ENCODE measurements around the gene POLR2I. TPM values are rescaled to one million over a fixed set of nuclear protein-coding genes. Genes with fewer than 3 reads are reported as not detected.

Gene POLR2I
- total RNA-seq, 1 experiment from 2014 or later: 165 TPM

DNA sequence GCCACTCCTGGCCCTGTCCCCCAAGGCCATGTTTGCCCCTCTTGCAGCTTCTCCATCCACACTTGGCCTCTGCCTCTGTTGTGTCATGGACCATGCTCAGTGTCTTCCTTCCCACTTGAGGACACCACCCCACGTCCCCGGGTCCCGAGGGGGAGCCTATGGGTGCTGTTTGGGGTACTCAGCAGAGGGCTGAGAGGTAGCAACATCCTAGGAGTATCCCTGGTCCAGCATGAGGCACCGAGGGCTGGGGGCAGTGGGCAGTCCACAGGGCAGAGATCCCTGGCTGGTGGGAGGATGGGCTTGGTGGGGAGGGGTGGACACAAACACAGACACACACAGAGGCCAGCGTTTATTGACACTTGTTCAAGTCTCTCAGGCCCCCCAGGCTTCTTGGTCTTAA is 35.9 kb upstream of the POLR2I start (continued):
- TF ChIP-seq NR2C2 (CRISPR knock-in tag; IDR thresholded peaks at IDR 0.05) (no peak), ZNF671 (CRISPR knock-in tag; IDR thresholded peaks at IDR 0.05) (no peak), GRHL2 (CRISPR knock-in tag; IDR thresholded peaks at IDR 0.05; ENCODE audit: insufficient replicate concordance, severe bottlenecking) (no peak), SMAD3 (CRISPR knock-in tag; IDR thresholded peaks at IDR 0.05; ENCODE audit: borderline replicate concordance) (no peak)

DNA sequence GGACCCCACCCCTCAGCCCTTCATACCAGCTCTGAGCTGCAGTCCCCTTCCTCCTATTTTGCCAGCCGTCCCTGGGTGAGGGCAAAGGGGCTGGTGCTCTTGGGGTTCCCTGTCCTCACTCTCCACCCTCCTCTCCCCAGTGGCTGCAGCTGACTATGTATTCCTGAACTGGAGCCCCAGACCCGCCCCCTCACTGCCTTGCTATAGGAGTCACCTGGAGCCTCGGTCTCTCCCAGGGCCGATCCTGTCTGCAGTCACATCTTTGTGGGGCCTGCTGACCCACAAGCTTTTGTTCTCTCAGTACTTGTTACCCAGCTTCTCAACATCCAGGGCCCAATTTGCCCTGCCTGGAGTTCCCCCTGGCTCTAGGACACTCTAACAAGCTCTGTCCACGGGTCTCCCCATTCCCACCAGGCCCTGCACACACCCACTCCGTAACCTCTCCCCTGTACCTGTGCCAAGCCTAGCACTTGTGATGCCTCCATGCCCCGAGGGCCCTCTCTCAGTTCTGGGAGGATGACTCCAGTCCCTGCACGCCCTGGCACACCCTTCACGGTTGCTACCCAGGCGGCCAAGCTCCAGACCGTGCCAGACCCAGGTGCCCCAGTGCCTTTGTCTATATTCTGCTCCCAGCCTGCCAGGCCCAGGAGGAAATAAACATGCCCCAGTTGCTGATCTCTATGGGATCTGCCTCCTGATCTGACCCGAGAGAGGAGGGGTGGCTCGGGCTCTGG is 35.2 kb upstream of the POLR2I start:
- Mint-ChIP-seq H3K27ac (no peak overlapping the region), H3K9me3 (no peaks in the 10 kb centered on the region), H3K27me3 (ENCODE audit: low read depth) (no peaks in the 10 kb centered on the region; the same call in 1 of the 2 replicates), H3K36me3 (peaks cover 52% of the 10 kb centered on the region), H3K4me3 (no peak overlapping the region), H3K4me1 (0 out of 2 replicates have a peak, but pooled peaks cover 2% of the 10 kb centered on the region)
- DNase-seq (ENCODE audit: low spot score) (no peak), ATAC-seq (no peak)
- TF ChIP-seq ZNF138 (CRISPR knock-in tag; conservative IDR thresholded peaks at IDR 0.05) (no peak), CREM (CRISPR knock-in tag; IDR thresholded peaks at IDR 0.05) (no peak), SMAD4 (CRISPR knock-in tag; IDR thresholded peaks at IDR 0.05) (no peak), TEAD1 (CRISPR knock-in tag; IDR thresholded peaks at IDR 0.05) (no peak), ZNF416 (CRISPR knock-in tag; IDR thresholded peaks at IDR 0.05) (no peak), GTF2I (CRISPR knock-in tag; conservative IDR thresholded peaks at IDR 0.05) (no peak), JAZF1 (CRISPR knock-in tag; IDR thresholded peaks at IDR 0.05) (no peak), ETV6 (CRISPR knock-in tag; IDR thresholded peaks at IDR 0.05) (no peak), ELF4 (CRISPR knock-in tag; IDR thresholded peaks at IDR 0.05; ENCODE audit: low read depth) (no peak), ESRRA (CRISPR knock-in tag; IDR thresholded peaks at IDR 0.05; ENCODE audit: borderline replicate concordance) (no peak)
- TF ChIP-seq, protein P1, sequence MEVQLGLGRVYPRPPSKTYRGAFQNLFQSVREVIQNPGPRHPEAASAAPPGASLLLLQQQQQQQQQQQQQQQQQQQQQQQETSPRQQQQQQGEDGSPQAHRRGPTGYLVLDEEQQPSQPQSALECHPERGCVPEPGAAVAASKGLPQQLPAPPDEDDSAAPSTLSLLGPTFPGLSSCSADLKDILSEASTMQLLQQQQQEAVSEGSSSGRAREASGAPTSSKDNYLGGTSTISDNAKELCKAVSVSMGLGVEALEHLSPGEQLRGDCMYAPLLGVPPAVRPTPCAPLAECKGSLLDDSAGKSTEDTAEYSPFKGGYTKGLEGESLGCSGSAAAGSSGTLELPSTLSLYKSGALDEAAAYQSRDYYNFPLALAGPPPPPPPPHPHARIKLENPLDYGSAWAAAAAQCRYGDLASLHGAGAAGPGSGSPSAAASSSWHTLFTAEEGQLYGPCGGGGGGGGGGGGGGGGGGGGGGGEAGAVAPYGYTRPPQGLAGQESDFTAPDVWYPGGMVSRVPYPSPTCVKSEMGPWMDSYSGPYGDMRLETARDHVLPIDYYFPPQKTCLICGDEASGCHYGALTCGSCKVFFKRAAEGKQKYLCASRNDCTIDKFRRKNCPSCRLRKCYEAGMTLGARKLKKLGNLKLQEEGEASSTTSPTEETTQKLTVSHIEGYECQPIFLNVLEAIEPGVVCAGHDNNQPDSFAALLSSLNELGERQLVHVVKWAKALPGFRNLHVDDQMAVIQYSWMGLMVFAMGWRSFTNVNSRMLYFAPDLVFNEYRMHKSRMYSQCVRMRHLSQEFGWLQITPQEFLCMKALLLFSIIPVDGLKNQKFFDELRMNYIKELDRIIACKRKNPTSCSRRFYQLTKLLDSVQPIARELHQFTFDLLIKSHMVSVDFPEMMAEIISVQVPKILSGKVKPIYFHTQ (CRISPR knock-in tag; IDR thresholded peaks at IDR 0.05): no peak
- TF ChIP-seq, protein P2, sequence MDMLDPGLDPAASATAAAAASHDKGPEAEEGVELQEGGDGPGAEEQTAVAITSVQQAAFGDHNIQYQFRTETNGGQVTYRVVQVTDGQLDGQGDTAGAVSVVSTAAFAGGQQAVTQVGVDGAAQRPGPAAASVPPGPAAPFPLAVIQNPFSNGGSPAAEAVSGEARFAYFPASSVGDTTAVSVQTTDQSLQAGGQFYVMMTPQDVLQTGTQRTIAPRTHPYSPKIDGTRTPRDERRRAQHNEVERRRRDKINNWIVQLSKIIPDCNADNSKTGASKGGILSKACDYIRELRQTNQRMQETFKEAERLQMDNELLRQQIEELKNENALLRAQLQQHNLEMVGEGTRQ (CRISPR knock-in tag; IDR thresholded peaks at IDR 0.05): no peak
- ChIA-PET POLR2A (no interaction called here), CTCF (interaction anchor here (2.6 kb wide), 1 partner anchor 22 kb away, joined by 11 read pairs; no protein-coding TSS in a partner anchor)

DNA sequence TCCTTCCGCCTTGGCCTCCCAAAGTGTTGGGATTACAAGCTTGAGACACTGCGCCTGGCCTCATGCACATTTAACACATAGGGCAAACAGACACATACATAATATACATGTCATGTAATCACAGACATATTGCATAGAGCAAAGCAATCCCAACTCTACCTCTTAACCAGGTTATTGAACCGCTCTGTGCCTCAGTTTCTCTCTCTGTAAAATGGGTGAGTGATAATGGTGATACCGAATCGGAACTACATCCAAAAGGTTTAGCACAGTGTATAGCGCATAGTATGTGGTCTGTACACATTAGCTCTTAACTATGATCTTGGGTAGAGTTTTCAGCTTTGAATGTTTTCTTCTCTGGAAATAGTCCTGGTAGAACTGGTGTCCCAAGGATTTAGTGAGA is 29.9 kb upstream of the POLR2I start:
- ChIA-PET POLR2A (no interaction called here), CTCF (no interaction called here)
- Mint-ChIP-seq H3K4me3 (no peak overlapping the region), H3K9me3 (no peaks in the 10 kb centered on the region), H3K4me1 (peaks cover 9% of the 10 kb centered on the region), H3K36me3 (peaks cover 62% of the 10 kb centered on the region), H3K27me3 (ENCODE audit: low read depth) (no peaks in the 10 kb centered on the region; the same call in 1 of the 2 replicates), H3K27ac (no peak overlapping the region)
- no peak for ATAC-seq
- TF ChIP-seq RORB (CRISPR knock-in tag; IDR thresholded peaks at IDR 0.05): no peak
- DNase-seq (ENCODE audit: low spot score): no peak

DNA sequence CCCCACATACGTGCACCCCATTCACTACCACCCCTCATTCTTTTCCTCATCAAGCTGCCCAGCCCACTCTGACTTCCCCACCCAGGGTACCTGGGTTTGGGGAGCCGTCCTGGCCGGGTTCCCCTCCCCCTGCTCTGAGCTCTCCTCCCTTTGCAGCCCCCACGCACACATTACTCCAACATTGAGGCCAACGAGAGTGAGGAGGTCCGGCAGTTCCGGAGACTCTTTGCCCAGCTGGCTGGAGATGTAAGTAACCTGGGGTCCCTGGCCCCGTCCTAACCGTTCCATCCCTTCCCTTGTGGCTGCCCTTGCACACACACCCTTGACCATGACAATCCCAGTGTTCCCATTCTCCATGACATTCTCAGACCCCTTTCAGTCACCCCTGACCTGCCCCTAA is 27.8 kb upstream of the POLR2I start:
- Mint-ChIP-seq H3K4me3 (peak overlapping the region; percentile 29; the same call in 1 of the 2 replicates), H3K9me3 (no peaks in the 10 kb centered on the region), H3K27ac (no peak overlapping the region), H3K4me1 (peaks cover 9% of the 10 kb centered on the region), H3K27me3 (ENCODE audit: low read depth) (no peaks in the 10 kb centered on the region; the same call in 1 of the 2 replicates), H3K36me3 (peaks cover 47% of the 10 kb centered on the region)
- no peak for ATAC-seq
- ChIA-PET POLR2A (no interaction called here), CTCF (no interaction called here)
- TF ChIP-seq, protein P3, sequence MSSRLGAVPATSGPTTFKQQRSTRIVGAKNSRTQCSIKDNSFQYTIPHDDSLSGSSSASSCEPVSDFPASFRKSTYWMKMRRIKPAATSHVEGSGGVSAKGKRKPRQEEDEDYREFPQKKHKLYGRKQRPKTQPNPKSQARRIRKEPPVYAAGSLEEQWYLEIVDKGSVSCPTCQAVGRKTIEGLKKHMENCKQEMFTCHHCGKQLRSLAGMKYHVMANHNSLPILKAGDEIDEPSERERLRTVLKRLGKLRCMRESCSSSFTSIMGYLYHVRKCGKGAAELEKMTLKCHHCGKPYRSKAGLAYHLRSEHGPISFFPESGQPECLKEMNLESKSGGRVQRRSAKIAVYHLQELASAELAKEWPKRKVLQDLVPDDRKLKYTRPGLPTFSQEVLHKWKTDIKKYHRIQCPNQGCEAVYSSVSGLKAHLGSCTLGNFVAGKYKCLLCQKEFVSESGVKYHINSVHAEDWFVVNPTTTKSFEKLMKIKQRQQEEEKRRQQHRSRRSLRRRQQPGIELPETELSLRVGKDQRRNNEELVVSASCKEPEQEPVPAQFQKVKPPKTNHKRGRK (CRISPR knock-in tag; IDR thresholded peaks at IDR 0.05; ENCODE audit: borderline replicate concordance): no peak
- DNase-seq (ENCODE audit: low spot score): no peak

Measured in WTC11 (cell line).